Activated naive CD8-positive, alpha-beta T cell treated with anti-CD3 and anti-CD28 coated beads, Interleukin-2, amount 50 U/mL, for 16 hours (primary cell): ENCODE data around the gene GALNT9.
"Not testable (repeated sequence)": the region's sequence is repeated elsewhere in the genome, so short reads cannot be mapped to it uniquely, and the experiment has no call there.

Experiments
- DNase-seq: peaks from one replicate; pipeline ENCODE4 v3.0.0-alpha.2; 2020; ENCODE audit warnings: low read depth, low spot score

GALNT9 gene

DNA sequence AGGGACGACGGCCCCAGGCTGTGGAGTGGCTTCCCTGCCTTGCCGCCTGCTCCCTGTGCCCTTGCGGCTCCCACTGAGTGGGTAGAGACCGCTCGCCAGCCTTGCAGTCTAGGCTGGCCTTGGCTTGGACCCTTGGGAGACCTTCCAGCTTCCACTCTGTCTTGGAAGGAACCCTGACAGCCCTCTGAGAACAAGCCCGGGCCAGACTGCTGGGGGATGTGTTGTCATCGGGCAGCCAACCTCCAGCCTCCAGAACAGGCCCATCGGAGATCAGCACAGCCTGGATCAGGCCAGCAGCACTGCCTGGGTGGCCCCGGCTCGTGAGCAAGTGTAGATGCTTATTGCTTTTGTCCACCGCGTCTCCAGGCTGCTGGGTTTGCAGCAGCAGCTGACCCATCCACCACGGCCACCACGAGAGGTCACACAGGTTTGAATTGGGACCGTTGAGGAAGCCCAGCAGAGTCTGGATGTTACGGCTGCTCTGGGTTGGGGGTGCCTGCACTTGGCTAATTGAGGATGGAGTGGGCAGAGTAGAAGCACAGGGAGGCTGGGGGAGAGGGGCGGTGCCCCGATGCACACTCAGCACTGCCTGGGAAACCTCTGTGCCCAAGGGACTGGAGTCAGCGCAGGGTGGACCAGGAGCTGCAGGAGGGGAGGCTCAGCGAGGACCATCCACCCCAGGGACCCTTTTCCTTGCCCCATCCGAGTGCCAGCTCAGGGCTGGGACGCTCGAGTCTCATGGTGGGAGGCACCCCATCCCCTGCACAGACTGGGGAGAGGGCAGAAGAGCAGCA is 129.7 kb downstream of the GALNT9 start:
- no peak for DNase-seq

DNA sequence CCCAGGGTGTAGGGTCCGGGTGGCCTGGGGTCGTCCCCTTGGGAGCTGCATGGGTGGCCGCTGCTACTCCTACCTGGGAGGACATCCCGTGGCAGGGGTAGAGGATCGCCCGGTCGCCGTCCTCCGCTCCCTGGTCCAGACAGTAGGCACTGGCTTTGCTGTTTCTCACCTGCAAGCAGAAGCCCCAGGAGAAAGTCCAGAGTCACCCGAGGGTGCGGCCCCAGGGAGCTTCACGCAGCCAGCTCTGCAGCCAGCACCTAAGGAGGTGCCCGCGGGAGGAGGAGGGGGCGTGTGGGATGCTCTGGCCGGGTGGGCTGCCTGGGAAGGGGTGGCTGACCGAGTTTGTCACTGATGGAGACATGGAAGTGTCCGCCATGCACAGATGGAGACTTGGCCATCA is 130.3 kb downstream of the GALNT9 start:
- no peak for DNase-seq

DNA sequence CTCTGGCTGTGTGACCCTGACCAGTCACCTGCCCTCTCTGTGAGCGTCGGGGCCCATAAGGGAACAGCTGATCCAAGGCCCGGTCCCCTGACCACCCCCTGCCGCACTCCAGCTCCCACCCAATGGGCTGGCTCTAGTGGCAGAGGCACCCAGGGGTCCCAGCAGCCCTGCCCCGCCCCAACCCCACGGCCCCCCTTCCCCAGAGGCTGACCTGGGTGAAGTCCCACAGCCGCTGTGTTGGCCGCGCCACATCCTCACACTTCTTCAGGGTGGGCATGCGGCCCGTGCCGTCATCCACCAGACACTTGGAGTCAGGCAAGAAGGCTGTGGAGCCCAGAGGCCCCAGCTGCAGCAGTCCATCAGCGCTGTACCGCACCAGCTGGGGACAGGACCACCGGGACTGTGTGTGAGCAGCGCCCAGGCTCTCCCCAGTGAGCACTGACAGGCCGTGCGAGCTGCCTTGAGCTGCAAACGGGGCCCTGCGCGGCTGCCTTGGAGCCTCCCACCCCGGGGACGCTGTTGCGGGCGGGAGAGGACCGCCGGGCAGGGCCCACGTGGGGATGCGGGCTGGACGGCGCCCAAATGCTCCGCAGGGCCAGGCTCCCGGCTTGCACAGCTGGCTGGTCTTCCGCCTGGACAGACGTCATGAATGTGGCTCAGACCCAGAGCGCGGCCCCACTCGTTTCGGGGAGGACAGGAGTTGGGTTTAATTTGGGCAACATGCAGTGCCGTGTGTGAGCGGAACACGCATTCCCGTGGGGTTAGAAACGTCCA is 131.6 kb downstream of the GALNT9 start:
- no peak for DNase-seq

DNA sequence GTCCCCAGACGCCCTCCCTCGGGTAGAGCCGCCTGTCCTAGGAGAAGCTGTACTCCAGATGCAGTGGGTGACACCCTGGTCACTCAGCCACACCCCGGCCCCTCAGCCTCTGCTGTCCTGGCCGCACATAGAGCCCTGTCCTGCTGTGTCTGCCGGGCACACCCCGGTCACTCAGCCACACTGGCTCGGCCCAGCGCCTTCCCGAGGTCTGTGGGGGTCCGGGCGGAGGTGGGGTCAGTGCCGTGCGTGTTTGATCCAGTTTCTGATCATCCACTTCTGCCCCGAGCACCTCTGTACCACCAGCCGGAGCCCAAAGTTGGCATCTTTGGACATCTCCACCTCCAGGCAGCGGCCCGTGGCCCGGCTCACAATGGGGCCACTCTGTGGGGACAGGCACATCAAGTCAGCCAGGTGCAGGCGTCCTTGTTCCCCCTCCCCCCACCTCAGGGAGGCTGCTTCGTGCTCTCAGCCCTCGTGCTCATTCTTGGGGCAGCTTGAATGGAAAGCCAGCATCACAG is 132.5 kb downstream of the GALNT9 start:
- no peak for DNase-seq

DNA sequence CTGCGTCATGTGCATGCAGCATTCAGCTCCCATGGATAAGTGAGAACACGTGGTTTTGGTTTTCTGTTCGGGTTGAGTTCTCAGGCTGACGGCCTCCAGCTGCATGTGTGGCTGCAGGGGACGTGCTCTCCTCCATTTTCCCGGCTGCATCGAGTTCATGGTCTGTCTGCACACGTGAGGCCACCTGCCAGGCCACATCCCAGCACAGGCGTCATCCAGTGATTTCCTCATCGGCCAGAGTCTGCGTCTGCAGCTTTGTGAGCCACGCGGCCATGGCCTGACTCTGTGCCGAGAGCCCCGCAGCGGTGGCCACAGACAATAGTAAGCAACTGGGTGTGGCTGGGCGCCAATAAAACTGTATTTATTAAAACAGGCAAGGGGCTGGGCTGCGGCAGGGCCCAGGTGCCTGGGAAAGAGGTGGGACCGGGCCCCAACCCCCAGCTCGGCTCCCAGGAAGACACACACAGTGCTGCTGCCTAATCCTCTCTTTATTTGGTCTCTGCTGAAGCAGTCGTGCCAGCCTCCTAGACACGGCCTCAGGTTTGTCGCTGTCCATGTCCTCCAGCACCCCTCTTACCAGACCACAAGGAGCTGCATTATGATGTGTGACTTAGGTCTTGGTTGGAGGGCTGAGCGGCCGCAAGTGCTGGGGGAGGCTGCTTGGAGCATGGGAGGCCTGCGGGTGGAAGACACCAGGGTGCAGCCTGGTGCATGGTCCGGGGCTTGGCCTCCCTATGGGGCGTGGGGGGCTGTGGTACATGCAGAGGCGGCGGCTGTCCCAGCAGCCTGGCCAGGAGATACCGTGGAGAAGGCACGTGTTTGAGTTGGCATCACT is 133.1 kb downstream of the GALNT9 start:
- no peak for DNase-seq

DNA sequence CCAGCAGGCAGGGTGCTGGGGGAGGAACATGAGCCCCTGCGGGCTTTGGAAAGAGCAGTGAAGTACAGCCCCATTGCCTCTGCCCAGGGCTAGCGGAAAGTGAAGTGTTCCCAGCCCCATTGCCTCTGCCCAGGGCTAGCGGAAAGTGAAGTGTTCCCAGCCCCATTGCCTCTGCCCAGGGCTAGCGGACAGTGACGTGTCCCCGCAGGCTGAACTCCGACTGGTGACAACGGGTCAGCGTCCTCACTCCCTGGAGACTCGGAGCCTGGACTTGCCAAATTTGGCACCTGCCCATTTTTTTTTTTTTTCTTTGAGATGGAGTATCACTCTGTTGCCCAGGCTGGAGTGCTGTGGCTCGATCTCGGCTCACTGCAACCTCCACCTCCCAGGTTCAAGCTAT is 134.1 kb downstream of the GALNT9 start:
- DNase-seq, result not testable (repeated sequence)

DNA sequence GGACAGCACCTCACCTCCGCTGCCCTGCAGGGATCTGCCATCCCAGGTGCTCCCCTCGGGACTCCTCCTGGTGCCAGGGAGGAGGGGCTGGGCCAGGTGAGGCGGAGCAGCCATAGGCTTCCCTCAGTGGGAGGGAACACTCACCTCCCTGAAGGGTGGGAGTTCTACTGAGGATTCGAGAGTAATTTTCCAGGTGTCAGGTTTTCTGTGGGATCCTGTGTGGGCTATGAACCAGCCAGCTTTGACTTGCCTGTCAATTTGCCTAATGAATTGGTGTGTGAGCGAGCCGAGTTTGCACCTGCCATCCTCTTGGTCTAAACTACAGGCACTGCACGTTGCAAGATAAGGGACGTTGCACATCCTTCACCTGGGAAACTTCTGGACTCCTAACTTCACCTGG is 134.8 kb downstream of the GALNT9 start:
- no peak for DNase-seq

DNA sequence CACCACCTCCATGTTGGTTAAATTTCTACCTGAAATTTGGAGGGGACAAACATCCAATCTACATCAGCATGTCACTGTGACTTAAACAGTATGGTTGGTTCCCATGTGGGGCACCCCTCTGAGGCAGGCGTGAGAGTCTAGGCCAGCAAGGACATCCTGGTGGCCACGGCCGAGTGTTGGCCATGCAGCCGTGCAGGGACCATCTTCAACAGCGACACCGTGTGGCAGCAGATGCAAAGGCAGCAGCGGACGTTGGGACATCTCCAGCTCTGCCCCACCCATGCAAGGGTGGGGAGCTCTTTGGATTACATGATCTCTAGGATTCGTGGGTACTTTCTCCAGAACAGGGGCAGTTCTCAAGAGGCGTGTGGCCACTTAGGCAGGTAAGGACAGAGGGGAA is 135.3 kb downstream of the GALNT9 start:
- no peak for DNase-seq

DNA sequence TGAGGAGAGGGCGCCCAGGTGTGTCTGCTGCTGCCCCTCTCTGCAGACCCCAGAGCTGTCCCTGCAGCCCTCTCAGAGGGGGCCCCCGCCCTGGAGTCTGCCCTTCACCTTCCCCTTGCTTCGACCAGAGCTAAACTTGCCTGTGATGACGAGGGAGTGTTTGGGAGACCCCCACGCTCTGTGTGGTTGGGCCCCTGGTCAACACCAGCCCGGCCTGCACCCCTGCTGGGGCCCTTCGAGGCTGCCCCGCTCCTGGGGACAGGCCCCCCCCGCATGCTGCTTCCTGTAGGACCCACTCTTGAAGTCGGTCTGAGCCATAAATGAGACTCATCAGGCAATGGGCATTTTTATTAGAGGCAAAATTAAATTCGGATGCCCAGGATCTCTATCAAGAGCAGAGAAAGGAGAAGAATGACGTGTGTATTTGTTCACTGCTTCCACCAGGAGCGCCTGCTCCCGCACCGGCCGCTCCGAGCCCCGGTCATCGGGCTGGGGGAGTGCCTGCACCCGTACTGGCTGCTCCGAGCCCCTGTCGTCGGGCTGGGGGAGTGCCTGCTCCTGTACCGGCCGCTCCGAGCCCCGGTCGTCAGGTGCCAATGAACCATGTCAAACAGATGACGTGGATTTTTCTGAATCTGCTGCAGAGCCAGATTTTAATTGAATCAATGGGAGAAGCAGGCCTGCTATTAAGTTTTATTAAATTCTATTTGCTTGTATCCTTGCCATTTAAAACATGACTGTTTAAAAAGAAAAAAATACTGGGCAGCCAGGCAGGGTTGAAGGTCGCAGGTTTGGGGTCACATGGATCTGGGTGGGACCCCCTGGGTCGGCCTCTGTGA is 137.5 kb downstream of the GALNT9 start:
- no peak for DNase-seq

DNA sequence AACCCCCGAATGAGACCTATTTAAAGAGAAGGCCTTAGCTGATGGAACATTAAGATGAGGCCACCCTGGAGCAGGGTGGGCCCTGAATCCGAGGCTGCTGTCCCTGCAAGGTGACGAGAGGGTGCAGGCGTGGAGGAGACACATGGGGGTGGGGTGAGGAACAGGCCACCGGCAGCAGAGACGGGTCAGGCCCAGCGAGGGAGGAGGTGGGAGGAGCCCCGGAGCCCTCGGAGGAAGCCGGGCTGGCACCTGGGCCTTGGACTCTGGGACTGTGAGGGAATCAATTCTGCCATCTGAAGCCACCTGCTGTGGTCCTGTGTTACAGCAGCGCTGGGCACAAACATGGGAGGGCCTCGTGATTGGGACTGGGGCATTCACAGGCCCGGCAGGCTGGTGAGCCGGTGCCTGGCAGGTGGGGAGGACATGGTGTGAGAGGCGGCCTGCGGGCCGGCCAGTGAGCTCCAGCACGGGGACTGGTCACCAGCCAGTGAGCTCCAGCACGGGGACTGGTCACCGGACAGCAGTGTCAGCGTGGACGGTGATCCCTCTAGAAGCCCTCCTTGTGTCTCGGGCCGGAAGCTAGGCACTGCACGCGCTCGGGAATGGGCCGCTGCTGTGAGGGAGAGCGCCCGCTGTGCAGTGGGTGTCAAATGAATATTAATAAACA is 138.4 kb downstream of the GALNT9 start:
- DNase-seq, result no peak

DNA sequence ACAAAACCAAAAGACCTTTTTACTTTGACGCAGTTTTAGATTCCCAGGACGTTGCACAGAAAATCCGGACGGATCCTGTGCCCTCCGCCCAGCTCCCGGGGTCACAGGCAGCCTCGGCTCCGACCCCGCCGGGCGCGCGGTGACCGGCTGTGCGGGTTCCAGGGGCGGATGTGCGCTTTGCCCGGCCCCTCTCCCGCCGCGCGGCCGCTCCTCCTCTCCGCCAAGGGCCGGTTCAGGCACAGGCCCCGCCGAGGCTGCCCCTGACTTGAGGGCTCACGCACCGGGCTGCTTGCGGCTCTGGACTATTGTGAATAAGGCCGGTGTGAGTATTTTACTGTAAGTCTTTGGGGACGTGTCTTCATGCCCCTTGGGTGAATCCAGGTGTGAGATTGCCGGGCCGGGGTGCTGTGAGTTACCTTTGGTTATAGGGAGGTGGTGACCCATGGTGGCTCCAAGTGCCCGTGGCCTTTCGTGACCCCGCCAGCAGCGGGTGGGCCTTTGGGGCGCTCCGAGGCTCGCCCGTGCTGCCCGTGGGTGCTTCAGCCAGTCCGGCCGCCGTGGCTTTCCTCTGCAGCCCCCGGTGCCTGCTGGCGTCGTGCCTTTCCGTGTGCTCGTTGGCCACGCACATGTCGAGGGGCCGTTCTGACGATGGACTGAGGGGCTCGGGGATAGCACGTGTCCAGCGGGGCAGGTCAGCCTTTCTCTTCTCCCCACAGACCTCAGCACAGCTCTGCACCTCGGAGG is 139.2 kb downstream of the GALNT9 start:
- no peak for DNase-seq

DNA sequence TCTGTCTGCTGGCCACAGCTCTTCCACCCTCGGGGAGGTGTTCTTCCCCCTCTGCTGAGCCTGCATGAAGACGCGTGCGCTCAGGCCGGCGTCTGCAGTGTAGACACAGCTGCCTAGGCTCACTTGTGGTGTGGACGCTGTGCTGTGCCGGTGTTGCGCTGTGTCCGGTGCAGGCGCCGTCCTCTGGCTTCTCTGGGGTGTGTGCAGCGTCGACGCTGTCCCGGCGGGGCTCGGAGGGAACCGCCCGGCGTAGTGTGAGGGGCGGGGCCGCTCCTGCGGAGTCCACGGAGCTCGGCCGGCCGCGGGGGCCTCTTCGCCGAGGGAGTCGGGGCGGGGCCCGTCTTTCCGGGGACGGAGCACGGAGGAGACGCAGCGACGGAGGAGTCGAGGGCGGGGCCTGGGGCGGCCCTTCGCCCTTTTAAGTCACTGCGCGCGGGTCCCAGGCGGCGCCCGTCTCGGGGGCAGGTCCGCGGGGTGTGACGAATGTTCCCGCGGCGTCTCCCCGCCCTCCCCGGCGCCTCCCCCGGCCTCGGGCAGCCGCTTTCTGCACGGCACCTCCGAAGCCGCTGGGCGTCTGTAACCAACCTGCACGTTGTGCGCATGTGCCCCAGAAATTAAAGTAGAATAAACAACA is 139.9 kb downstream of the GALNT9 start:
- DNase-seq, result peak; percentile 85

DNA sequence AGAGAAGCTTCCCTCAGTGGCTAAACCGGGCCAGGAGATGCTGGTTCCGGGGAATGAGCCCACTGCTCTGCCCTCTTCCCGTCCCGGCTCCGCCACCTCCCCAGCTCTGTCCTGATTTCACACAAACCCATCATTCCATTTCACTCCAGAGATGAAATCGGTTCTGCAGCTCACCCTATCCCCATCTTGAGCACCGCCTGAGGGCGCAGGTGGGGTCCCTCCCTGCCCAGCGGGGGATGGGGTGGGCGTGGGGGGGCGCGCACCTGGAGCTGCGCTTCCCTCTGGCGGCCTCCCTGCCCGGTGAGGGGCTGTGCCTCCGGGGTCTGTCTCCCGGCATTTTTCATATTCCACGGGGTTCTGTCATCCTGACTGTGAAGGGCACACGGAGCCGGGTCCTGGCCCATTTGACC is 140.5 kb downstream of the GALNT9 start:
- DNase-seq, result no peak

DNA sequence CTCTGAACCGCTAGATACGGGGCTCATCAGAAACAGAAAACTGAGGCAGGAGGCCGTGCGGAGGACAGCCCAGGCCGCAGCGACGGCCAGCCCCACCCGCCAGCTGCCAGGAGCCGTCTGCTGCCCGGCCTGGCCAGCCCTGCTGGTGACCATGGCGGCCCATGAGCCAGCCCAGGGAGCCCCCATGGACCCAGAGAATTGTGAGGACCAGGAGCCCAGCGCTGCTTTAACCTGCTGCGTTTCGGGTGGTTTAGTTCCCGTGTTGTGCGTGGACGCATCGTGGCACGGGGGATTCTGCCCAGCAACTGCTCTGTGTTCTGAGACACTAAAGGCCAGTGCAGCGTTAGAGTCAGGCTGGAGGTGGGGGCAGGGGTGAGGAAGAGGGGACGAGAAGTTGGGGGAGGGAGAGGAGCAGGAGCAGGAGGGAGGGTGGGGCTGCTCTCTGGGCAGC is 140.9 kb downstream of the GALNT9 start:
- DNase-seq, result no peak

DNA sequence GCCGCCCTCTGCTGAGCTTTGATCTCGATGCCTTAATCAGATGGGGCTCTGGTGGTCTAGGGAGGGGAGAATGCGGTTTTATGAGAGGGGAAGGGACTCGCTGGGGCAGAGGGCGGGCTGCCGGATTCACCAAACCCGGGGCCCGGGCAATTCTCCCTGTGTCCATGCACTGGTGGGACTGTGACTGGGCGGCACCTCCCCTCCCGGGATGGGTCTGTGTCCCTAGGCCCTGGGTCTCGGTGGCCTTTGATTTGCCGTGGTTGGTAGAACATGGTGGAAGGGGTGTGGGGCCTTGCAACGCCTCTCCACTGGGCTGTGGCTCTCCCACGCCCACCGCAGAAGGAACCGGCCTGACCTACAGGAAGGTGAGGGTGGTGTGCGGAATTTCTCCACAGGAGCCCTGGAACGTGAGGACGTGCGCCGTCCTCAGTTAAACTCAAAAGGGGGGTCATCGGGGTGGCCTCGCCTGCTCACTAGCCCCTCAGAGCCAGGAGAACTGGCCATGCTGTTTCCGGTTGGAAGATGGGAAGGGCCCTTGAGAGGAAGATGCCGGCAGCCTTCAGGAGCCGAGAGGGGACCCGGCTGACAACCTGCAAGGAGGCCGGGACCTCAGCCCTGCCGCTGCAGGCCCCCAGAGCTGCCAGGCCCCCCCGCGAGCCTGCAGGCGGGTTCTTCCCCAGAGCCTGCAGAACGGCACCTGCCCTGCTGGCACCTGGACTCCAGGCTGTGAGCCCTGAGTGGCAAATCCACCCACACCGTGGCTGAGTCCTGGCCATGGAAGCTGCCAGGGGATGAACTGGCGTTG is 141.5 kb downstream of the GALNT9 start:
- DNase-seq, result no peak

DNA sequence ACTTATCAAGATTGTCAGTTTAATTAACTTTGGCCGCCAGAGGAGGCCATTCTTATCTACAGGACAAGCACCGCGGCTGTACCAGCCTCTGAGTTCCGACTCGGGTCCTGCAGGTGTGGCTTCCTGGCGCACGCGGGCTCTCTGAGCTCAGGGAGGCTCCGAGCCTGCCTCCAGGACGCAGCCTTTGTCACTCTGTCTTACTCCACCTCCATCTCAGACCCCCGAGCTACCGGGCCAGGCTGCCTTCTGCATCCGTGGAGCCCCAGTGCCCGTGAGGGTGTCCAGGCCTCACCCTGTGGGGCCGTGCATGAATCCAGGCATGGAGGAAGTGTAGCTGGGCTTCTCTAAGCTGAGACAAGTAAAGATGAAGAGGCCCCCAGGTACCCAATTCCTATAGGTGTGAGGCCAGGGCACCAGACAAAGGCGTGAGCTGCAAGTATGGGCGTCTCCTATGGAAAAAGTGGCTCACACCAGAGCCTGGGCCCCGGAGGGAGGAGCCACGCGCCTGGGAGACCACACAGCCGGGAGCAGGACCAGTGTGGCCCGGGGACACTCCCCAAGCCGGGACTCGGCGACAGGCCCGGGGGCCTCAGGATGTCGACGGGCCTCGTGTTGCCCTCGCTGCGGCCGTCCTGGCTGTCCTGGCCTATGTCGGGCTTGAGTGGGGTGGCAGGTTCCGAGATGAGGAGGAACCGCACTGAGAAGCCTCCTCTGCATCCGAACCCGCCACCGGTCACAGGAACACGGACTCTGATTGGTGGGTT is 142.3 kb downstream of the GALNT9 start:
- no peak for DNase-seq

DNA sequence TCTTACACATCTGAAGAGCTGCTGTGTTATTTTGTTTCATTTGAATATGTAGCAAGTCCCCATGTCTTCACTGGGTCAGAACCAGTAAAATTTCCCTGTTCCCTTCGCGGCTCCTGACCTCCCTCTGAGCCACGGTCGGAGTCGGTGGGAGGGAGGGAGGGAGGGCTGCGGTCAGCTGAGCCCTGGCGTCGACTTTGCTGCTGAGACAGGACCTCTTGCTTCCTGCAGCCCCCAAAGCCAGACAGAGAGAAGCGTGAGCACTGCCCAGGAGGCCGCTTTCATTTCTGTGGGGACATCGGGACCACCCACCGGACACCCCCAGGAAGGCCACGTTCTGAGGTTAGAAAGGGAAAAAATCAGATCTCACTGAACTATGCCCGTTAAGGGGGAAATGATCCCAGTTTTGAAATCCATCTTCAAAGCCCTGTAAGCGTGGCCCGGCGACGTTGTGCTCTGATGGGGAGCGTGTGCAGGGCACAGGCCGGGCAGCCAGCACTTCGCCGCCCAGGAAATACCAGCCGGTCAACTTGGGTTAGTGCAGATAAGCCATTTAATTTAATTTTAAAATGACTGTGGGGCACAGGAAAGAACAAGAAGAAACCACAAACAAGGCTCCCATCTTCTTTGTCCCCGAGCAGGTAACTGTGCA is 143.1 kb downstream of the GALNT9 start:
- no peak for DNase-seq
